Measurements from ENCODE around the gene CCDC159.
"Not testable (repeated sequence)": the region's sequence is repeated elsewhere in the genome, so short reads cannot be mapped to it uniquely, and the experiment has no call there.

Gene CCDC159

DNA sequence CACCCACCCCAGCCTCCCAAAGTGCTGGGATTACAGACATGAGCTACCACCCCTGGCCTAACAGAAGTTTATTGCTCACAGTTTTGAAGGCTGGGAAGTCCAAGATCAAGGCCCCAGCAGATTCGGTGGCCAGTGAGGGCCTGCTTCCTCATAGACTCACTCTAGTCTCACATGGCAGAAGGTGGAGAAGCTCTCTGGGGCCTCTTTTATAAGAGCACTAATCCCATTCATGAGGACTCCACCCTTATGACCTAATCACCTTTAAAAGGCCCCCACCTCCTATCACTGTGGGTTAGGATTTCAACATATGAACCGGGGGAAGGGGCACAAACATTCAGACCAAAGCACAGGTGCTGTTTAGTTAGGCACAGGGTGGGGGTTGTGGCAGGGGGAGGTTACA, 21.2 kb downstream of the CCDC159 start:
- DNase-seq: no peak

DNA sequence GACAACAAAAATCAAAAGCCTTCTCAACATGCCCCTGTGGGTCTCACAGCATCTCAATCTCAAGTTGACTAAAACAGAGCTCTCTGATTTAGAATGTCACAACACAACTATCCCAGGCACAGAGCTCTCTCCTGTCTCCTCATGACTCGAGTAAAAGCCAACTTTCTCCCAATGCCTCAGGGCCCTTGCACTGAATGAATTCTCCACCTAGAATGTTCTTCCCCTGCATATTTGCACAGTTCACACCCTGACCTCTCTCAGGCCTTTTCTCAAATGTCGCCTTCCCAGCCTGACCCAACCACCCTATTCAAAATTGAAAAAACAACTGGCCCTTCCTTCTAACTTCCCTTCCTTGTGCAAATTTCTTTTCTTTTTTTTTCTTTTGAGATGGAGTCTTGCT, 24.4 kb downstream of the CCDC159 start:
- no peak for DNase-seq

DNA sequence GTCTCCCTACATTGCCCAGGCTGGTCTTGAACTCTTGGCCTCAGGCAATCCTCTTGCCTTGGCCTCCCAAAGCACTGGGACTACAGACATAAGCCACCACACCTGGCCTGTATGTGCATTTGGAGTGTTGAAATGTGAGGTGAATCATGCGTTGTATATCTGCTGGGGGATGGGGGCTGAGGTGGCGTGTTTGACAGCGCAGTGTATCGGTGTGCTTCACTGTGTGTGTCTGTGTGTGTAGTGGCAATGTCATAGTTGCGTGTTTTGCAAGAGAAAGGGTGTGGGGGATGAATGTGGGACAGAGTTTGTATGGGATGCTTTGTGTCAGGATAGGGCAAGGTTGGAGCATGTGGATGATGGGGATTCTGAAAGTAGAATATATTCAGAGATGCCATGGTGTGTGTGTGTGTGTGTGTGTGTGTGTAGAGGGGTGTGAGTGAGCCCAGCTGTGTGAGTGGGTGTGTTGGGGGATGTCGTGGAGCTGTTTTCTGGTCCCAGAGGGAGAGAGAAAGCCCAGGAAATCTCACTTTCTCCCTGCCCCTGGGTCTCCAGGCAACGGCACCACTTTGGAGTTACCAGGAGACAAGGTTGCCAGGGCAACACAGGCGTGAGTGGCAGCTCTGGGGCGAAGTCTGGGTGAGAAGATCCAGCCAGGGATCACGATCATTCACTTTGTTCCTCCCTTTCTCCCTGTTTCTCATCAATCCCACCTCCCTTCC, 27.0 kb downstream of the CCDC159 start:
- DNase-seq: peak; percentile 68

DNA sequence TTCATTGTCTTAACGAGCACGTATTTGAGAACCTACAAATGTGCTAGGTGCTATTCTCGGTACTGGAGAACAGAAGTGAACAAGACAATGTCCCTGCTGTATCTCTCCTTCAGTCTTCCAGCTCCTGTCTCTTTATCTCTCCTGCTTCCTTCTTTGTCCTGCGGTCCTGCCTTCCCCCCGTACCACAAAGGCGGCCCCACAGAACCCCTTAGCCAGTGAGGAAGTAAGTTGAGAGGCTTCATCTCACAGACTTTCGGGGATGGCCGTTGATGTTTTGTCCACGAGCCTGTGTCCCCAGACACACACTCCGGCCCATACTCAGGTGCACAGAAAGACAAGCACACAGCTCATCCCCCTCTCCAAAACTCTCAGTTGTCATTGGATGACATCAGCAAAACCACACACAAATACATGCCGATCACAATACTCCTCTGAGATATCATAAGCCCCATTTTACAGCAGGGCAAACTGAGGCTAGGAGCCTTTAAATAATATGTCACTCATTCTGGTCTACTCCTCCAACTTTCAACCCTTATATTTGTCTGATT, 27.6 kb downstream of the CCDC159 start:
- DNase-seq: peak; percentile 39

DNA sequence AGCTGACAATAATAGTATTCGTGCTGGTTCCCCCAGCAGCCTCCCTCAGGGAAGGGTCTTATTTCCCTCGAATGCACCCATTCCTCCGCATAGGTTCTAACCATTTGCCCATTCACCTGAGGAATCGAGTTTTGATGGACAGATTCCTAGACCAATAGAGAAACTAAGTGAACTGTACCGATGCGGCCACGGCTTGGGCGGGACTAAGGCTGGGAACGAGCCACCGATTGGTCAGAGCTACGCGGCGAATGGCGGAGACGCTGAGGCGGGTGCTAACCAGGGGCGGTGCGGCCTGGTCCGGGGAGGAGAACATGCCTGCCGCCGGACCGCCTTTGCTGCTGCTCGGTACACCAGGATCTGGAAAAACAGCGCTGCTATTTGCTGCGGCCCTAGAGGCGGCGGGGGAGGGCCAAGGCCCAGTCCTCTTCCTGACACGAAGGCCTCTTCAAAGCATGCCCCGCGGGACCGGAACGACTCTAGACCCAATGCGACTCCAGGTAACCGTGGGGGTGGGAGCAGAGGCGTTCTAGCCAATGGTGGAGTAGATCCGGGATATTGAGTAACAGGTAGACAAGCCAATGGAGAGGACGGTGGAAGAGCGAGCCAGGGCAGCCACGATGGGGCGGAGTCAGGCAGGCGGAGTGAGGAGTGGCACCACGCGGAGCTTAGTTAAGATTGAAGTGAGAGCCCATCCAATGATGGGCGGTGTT, 28.3 kb downstream of the CCDC159 start, which contains the start of gene SWSAP1:
Gene SWSAP1, plus strand, starts transcription at position 234 of the 710 bp plus-strand sequence. Its CDS starts 15 bp downstream, at position 249.
- peak; percentile 97 for DNase-seq

DNA sequence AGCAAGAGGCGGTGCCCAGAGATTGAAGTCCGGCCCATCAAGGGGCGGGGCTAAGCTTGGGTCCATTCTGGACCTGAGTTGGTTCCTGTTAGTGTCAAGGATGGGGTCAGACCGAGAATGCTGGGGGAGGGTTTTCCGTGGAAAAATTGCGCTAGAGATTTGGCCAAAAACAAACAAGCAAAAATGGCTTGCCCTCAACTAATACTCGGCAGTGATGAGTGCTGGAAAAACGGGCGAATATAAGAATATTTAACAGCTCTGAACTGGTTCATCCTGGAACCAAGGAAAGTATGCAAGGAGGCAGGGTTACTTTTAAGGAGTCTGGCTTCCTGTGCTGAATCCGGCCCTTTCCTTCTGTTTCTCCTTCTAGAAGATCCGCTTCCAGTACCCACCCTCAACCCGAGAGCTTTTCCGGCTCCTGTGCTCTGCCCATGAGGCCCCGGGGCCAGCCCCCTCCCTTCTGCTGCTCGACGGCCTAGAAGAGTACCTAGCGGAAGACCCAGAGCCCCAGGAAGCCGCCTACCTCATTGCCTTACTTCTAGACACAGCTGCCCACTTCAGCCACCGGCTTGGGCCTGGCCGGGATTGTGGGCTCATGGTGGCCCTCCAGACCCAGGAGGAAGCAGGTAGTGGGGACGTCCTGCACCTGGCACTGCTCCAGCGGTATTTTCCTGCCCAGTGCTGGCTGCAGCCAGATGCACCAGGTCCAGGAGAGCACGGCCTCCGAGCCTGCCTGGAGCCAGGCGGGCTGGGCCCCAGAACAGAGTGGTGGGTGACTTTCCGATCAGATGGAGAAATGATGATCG, 29.0 kb downstream of the CCDC159 start:
- DNase-seq: no peak

DNA sequence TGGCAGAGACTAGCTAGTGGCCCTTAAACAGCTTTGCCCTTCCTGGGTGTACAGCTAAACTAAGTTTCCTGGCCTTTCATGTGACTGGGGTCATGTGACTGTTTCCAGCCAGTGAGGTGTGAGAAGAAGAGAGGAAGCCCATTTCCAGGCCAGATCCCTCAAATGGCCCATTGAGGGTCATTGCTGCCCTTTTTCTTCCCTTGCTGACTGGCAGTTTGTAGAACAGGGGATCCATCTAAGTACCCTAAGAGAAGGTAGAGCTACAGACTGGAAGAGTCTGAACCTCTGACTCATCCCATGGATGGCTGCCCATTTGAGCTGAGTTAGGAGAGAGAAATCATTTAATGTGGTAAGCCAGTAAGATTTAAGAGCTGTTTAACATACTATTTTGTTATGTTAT, 30.9 kb downstream of the CCDC159 start:
- no peak for DNase-seq

DNA sequence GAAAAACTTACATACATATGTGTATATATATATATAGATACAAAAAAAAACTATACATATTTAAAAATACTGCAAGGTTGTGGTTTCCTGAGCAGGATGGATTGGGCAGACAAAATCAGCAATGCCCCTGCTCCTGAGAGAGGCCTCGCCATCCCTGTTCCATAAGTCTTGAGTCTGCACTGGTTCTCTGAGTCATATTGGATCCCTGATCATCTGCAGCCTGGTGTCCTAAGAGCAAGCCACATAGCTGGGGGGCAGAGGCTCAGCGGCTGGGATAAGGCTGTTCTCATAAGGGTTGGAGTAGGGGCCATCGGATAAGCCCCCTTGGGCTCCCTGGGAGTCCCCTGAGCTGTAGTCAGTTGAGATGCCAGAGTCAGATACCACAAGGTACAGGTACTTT, 31.4 kb downstream of the CCDC159 start:
- no peak for DNase-seq

DNA sequence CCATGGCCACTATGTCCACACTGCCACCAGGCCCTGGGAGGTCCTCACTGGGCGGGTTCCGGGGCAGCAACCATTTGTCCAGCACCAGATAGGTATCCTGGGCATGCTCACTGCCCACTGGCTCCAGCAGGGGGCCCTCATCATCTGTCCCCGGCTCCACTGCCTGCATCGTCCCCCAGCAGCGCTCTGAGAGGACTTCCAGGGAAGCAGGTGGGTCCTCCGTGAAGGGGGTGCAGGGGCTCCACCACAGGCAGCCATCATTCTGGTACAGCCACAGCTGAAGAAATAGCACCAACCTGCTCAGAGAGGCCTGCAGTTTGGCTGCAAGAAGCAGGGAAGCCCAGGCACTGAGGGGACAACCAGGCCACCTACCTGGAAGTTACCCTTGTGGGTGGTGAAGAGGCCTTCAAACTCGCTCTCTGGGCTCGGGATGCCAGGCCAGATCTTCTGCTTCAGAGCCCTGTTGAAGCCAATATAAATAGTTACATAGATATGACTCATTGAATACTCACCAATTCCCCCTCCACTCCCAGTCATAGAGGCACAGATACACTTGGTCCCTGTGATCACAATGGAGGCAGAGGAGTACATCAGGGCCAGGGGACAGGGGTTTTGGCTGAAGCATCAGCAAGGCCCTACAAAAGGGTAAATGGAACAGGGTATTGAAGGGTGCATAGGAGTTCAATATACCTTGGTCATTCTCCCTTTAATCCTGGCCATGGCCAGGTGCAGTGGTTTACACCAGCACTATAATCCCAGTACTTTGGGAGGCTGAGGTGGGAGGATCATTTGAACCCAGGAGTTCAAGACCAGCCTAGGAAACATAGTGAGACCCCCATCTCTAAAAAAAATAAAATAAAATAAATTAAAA, 32.2 kb downstream of the CCDC159 start:
- DNase-seq: no peak

DNA sequence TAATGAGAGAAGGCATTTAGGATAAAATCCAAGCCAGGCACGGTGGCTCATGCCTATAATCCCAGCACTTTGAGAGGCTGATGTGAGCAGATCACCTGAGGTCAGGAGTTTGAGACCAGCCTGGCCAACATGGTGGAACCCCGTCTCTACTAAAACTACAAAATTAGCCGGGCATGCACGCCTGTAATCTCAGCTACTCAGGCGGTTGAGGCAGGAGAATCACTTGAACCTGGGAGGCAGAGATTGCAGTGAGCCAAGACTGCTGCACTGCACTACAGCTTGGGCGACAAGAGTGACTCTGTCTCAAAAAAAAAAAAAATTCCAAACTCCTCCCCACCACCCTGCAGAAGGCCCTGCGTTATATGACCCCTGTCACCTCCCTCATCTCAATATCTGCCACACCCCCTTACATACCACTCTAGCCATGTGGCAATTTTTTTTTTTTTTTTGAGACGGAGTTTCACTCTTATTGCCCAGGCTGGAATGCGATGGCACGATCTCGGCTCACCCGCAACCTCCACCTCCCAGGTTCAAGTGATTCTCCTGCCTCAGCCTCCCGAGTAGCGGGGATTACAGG, 33.0 kb downstream of the CCDC159 start:
- DNase-seq: not testable (repeated sequence)

DNA sequence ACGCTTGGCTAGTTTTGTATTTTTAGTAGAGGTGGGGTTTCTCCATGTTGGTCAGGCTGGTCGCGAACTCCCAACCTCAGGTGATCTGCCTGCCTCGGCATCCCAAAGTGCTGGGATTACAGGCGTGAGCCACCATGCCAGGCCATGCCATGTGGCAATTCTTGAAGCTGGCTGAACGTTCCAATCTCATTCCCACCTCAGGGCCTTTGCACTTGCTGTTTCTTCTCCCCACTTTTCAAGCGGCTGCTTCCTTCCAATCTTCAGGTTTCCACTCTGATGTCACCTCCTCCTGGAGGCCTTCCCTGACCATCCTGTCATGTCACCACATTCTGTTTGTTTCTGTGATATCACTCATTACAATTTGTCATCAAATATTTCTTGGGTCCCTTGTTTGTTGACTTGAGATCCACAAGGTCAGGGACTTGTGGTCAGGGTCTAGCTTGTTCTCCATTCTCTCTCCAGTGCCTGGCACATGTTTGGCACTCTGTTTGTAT, 33.6 kb downstream of the CCDC159 start:
- no peak for DNase-seq

DNA sequence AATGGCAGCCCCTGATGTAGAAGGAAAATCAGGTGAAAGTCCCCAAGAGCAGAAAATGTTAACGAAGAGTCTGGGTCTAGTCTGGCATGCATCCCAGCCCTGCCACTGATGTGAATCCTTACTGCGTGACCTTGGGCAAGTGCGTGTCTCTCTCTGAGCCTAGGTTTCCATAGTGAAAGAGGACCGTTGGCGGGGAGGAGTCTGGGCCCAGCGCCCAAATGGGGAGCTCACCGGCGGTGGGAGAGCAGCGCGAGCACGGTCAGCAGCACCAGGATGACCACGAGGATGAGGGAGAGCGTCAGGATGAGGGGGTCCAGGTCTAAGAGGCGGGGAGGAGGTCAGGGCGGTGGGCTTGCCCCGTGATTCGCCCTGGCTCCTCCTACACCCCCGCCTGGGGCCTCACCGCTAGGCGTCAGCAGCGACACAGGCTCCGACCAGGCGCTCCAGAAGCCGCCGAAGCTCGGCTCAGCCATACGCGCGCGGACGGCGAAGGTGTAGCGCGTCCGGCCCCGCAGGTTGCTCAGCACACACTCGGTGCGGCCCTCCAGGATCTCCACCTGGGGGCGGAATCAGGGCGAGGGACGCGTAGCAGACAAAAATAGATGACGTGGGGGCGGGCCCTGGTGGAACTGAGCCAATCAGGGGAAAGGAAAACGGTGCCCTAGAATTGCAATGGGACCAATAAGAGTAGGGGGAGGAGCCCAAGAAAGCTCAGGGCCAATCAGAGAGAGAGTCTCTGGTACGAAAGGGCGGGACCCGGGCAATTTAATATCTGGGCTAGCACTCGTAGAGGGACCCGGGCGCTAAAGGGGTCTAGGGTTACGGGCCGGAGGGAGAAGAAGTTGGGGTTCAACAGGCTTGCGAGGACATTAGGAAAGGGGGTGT, 34.6 kb downstream of the CCDC159 start:
- peak; percentile 90 for DNase-seq

DNA sequence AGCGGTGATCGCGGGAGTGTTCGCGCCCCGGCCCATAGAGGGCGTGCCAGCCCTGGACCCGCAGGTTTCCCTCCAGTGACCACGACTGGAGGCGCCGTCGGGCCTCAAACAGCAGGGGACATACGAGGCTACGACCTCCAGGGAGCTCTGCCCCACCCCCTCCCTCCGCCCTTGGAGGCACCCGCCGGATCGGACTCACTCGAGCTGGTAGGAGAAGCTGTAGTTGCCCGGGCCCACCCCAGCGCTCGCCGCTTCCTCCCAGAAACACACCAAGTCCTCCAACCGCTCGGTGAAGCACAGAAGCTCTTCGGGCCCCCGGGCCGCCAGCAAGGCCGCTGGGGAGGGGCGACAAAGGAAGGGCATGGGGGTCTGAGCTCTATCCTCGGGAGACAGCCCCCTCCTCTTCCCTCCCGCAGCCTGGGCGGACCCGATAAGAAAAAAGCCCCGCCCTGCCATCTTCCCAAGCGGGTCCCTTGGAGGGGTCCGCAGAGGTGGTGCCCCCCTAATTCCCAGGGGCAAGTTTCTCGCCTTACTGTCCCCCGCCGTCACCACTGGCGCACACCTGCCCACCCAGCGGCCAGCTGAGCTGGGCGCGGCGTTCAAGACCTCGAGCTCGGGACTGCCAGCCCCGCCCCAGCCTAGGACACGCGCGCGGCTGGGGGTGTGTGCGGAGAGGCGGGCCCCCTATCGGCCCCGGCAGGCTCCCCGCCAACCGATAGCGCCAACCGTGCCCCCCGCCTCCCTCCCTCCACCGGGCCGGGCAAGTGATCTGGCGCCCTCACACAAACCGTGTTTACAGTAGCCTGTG, 36.8 kb downstream of the CCDC159 start:
- DNase-seq: no peak

DNA sequence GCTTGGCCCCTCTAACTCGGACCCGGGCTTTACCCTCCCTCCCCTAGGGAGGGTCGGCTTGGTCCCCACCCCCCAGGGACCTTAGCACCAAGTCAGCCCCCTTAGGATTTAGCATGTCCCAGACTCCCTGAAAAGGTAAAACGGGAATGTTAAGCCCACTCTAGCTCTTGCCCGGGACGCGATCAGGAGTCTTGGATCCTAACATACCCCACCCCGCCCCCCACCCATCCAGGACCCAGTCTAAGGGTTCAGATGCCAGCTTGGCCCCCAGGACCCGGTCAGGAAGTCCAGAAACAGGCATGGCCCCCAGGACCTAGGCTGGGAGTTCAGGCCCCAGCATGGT, 37.4 kb downstream of the CCDC159 start:
- DNase-seq: no peak

DNA sequence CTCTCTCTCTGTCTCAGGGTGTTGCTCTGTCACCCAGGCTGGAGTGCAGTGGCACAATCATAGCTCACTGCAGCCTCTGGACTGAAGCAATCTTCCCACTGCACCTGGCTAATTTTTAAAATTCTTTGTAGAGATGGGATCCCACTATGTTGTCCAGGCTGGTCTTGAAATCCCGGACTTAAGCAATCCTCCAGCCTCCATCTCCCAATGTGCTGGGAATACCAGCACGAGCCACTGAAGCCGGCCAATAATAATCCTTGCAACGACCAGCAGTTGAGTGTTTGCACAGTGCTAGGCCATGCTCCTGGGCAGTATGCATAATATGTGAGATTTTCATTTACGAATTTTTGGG, 38.4 kb downstream of the CCDC159 start:
- no peak for DNase-seq

DNA sequence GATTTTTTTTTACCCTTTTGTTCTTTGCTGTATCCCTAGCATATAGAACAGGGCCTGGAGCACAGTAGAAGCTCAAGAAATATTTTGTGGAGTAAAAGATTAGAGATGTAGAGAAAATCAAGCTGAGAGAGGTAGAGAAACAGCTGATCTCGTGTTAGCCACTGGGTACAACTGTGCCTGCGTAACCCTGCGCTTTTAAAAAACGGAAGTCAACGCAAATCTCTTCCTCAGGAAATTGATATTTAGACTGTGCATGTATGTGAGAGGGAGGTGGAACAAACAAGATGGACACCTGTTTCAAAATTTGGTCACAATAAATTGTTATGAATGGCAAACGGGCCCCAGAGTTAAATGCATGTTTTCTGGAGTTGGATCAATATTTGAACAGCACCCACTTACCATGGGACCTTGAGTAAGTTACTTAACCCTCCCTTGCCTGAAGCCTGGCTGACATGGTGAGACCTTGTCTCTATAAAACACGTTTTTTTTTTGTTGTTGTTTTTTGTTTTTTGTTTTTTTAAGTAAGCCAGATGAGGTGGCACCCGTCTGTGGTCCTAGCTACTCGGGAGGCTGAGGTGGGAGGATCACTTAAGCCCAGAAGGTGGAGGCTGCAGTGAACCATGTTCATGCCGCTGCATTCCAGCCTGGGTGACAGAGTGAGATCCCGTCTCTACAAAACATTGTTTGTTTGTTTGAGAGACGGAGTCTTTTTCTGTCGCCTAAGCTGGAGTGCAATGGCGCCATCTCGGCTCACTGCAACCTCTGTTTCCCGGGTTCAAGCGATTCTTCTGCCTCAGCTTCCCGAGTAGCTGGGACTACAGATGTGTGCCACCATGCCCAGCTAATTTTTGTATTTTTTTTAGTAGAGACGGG, 41.1 kb downstream of the CCDC159 start:
- peak; percentile 5 for DNase-seq

DNA sequence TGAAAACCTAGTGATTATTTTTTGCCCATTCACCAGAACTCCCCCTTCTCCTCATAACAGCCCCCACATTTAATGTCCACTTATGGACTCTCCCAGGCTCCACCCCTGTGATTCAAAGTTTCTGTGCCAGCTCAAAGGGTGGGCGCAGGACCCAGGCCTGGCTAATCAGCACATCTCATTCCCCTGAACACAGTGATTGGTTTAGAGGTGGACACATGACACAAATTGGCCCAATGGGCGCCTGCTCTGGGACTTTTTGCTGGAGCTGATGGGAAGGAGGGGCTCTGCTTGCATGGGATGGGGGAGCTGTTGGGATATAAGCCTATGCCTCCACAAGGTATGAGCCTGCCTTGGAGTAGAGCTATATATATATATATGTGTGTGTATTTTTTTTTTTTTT, 44.0 kb downstream of the CCDC159 start:
- DNase-seq: no peak

DNA sequence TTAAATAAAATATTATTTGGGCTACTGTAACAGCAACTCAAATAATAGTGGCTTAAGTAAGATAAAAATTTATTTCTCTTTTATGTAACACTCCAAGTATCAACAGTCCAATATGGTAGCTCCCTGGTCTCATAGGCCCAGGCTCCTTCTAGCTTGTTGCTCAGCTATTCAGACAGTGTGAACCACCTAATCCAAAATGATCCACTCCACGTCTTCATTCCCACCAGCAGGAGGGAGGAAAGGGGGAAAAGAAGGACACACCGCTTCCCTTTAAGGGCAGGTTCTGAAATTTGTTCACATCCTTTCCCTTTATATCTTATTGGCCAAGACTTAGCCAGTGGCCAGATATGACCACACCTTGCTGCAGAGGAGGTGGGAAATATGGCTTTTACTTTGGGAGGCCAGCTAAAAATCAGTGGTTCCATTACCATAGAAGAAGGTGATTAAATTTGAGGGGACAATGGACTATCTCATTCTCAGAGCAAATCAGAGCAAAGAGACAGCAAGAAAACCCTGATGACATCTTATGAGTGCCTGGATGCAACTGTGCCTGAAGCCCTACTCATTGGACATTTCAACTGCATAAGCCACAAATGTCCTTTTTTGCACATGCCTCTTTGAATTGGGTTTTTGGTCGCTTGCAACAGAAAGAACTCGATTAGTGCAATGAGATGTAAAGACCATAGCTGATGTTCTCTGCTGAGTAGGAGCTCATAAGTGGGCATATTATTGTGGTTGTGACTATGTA, 44.8 kb downstream of the CCDC159 start:
- DNase-seq: no peak
